GM19035 (cell line): ENCODE results near the gene NUDT3.
"Not testable (repeated sequence)": the region's sequence is repeated elsewhere in the genome, so short reads cannot be mapped to it uniquely, and the experiment has no call there.

Experiments
- ATAC-seq: cut with Tn5 transposase; IDR thresholded peaks from one replicate; pipeline ENCODE4 v1.9.1; 2021; ENCODE audit not compliant: unreplicated experiment

Gene NUDT3

GRCh38 chr6:34371865-34372264, 20.6 kb downstream of the NUDT3 start:
- ATAC-seq = not testable (repeated sequence)

- no peak for ATAC-seq
These were observed 22.1 kb downstream of the NUDT3 start for GRCh38 chr6:34370361-34370760.

DNA sequence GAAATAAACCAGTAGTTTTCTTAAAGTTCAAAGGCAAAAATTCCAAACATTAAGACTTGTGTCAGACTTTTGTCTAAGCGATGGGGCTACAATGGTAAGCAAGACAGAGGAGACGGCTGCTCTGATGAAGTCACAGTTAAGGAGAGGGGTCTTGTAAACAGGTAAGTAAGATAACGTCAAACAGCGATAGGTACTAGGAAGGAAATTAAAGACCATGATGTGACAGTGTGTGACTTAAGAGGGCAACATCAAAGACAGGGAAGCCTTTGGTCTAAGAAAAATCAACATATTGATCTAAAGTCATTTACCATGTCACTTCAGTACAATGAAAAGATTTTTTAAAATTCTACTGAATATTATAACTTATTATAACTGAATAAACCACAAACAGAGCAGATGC, 23.1 kb downstream of the NUDT3 start:
- ATAC-seq = no peak

- ATAC-seq = no peak
These were observed 25.9 kb downstream of the NUDT3 start for GRCh38 chr6:34366639-34366921.

DNA sequence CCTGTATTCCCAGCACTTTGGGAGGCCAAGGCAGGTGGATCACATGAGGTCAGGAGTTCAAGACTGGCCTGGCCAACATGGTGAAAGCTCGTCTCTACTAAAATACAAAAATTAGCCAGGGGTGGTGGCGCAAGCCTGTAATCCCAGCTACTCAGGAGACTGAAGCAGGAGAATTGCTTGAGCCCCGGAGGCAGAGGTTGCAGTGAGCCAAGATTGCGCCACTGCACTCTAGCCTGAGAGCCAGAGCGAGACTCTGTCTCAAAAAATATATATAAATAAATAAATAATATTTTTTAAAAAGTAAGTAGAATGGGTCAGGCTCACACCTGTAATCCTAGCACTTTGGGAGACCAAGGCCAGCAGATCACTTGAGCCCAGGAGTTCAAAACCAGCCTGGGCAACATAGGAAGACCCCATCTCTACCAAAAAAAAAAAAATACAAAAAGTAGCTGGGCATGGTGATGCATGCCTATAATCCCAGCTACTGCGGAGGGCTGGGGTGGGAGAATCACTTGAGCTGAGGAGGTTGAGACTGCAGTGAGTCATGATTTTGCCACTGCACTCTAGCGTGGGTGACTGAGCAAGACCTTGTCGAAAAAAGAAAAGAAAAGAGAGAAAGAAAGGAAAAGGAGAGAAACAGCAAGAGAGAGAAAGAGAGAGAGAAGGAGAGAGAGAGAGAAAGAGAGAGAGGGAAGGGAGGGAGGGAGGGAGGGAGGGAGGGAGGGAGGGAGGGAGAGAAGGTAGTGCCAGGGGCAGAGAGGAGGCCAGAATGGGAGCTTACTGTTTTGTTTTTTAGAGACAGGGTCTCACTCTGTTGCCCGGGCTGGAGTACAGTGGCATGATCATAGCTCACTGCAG, 26.5 kb downstream of the NUDT3 start:
- ATAC-seq = not testable (repeated sequence)

- not testable (repeated sequence) for ATAC-seq
These were observed 28.8 kb downstream of the NUDT3 start for GRCh38 chr6:34363681-34364075.

DNA sequence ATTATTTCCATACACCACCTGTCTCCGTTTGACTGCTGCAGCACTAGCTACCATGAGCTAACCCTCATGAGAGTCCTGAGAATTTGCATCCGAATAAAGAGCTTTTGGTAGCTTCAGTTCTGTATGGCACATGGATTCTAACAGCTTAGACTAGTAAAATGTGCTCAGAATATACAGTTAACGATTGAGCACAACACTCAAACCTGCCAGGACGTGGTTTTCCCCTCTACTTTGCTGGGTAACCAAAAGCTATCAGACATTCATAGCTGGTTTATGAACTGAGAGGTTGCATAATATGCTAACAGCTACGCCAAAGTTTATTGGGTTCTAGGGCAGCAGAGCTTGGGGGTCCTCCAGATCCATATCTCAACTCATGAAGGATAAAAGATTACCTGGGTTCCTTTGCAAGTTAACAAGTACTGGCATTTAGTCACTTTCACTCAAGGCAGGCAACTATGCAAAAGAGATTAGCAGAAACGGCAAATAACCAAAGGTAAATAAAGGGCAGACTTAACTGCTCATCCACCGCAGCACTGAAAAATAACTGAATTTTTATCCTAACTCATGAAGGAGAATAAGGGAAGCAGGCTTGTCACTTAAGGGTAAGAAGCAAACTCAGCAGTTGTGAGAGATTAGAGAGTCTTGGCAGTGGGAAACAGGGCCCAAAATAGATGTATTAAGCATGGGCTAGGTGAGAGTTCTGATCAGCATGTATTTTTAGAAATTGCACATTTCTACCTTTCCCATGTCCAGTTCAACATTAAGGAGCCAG, 29.4 kb downstream of the NUDT3 start:
- no peak for ATAC-seq

- ATAC-seq = no peak
These were observed 30.3 kb downstream of the NUDT3 start for GRCh38 chr6:34362176-34362575.

- no peak for ATAC-seq
These were observed 31.9 kb downstream of the NUDT3 start for GRCh38 chr6:34360556-34360955.

DNA sequence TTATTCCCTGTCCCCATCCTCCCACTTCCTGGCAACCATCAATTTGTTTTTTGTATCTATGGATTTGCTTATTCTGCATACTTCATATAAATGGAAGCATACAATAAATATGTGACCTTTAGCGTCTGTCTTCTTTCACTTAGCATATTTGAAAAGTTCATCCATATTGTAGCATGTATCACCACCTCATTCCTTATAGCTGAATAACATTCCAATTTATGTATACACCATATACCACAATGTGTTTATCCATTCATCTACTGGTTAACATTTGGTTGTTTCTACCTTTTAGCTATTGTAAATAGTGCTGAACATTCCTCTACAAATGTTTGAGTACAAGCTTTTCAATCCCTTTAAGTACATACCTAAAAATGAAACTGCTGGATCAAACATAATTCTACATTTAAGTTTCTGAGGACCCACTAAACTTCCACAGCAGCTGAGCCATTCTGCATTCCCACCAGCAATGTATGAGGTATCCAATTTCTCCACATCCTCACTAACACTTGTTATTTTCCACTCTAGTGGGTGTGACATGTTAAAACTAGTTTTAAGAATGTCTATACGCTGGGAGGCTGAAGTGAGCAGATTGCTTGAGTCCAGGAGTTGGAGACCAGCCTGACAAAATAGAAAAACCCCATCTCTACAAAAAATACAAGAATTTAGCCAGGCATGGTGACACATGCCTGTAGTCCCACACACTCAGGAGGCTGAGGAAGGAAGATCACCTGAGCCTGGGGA, 32.9 kb downstream of the NUDT3 start:
- ATAC-seq = no peak

DNA sequence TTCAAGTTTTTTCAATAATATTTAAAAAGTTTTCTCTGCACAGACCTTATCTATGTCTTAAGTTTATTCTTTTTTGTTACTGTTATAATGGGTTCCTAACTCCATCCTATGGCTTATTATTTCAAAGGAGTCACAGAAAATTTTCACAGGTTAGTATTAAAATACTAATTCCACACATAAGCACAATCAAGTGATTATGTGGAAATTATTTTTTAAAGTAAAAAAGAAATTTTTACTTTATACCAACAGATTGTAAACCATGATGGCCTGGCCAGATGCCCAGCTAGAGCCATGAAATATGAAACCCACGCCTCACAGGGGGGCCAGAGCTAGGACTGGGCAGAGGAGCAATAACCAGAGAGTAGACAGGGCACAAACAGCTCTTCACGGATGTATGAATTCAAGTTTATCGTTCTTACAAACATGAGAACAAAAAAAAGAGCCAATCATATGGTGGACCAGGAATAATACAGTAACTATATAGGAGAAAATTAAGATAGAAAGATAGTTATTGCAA, 34.0 kb downstream of the NUDT3 start:
- no peak for ATAC-seq

GRCh38 chr6:34357937-34358336, 34.5 kb downstream of the NUDT3 start:
- ATAC-seq = no peak

GRCh38 chr6:34355889-34356288, 36.6 kb downstream of the NUDT3 start:
- no peak for ATAC-seq

DNA sequence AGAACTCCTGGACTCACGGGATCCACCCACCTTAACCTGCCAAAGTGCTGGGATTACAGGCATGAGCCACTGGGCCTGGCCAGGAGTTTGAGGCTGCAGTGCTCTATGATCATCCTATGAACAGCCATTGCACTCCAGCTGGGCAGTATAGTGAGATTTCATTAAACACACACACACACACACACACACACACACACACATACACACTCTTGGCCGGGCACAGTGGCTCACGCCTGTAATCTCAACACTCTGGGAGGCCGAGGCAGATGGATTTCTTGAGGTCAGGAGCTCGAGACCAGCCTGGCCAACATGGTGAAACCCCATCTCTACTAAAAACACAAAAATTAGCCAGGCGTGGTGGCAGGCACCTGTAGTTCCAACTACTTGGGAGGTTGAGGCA, 38.2 kb downstream of the NUDT3 start:
- not testable (repeated sequence) for ATAC-seq

- ATAC-seq = not testable (repeated sequence)
These were observed 38.9 kb downstream of the NUDT3 start for GRCh38 chr6:34353530-34353929.

GRCh38 chr6:34352305-34352937, 40.0 kb downstream of the NUDT3 start:
- no peak for ATAC-seq

DNA sequence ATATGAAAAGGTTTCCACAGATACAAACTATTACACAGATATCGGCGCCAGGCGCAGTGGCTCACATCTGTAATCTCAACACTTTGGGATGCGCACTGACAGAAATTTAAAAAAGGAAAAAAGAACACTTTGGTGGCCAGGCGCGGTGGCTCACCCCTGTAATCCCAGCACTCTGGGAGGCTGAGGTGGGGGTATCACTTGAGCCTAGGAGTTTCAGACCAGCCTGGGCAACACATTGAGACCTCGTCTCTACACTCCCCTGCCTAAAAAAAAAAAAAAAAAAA, 41.6 kb downstream of the NUDT3 start:
- ATAC-seq = no peak

DNA sequence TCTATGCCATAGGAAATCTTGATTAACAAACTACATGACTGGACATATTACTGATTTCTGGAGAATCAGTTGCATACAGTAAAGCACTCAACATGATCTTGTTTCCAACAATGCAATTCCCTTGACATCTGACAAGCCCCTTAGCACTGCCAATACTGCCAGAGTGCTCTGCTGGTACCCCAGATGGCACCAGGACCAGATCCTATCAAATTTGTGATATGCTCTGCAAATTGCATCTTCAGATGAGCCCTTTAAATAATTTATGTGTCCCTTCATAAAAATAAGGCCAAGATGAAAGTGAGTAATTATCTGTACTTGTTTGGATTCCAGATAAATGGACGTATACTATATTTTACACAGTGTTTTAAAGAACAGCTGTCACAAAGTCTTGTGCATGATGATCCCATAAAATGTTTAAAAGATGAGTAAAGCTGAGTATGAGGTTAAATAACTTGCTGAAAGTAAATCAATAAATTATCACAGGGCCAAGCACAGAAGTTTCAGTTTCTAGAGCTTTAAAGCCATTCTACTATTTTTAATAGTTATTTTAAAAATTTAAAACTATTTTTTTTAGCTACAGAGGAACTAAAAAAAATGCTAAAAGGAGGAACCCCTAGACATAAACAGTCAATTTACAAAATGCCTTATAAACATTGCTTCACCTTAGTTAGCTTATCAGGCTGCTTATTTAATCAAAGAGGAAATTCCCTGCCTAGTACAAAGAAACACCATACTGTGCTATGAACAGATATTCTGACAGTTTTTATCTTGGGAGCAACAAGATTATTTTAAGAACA, 42.1 kb downstream of the NUDT3 start:
- ATAC-seq = no peak

DNA sequence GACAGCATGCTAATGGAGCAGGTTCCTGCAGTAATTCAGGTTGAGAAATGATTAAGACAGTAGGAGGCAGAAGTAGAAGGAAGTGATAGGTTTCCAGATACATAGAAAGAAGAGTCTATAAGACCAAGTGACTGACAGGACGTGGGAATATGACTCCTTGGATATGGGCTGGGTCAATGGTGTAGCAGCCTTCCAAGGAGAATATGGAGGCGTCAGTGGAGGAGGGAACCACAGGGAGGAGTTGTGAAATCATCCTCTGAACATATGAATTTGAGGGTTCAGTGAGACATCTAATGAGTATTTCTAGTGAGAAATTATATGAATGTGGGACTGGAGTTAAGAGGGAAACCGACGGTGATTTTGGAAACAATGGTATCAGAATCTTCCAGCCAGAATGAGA, 43.3 kb downstream of the NUDT3 start:
- ATAC-seq = no peak

DNA sequence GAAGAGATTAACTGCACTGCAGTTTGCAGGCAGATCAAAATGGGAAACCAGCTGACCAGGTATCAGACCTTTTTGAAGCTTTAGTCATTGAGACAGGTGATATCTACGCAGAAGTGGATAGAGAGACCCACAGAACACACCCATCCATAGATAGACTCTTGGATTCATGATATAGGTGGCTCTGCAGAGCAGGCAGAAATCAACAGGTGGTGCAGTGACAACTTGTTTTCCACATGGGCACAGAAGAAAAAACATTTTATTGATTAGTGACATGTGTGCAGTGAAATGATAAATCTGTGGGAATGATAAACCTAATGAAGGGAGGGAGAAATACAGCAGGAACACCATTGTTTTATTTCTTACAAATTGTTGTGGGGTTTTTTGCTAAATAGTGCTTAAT, 45.2 kb downstream of the NUDT3 start:
- no peak for ATAC-seq
